ENCODE data around the gene ME3. TPM values are rescaled to one million over a fixed set of nuclear protein-coding genes. Genes with fewer than 3 reads are reported as not detected.

ME3 gene
- total and polyA plus RNA-seq, 2 experiments from 2014 or later, result 3.5 to 17.2 TPM

DNA sequence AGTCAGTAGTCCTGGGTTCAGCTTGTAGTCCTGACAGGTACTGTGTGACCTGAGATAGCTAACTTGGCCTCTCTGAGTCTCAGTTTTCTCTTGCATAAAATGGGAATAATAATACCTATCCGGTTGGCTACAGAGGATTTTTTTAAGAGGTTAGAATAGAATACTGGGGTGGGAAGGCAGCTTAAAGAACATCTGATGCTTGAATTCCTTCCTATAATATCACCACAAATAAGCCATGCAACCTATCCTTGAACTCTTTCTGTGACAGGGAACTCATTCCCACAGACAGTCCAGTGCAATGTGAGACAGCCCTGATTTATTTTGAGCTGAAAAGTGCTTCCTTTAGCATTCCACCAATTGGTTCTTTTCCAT, 187.6 kb downstream of the ME3 start:
- Histone ChIP-seq H3K36me3 (no peaks in the 10 kb centered on the region), H3K9me3 (ENCODE audit: low read depth) (no peaks in the 10 kb centered on the region), H3K4me1 (ENCODE audit: low read depth) (peaks cover 13% of the 10 kb centered on the region), H3K4me3 (no peak overlapping the region), H3K27ac (no peak overlapping the region), H3K27me3 (no peaks in the 10 kb centered on the region)
- no peak for DNase-seq (ENCODE audit: low read depth in 1 of 2, low spot score in 1 of 2)
- TF ChIP-seq, protein P1, sequence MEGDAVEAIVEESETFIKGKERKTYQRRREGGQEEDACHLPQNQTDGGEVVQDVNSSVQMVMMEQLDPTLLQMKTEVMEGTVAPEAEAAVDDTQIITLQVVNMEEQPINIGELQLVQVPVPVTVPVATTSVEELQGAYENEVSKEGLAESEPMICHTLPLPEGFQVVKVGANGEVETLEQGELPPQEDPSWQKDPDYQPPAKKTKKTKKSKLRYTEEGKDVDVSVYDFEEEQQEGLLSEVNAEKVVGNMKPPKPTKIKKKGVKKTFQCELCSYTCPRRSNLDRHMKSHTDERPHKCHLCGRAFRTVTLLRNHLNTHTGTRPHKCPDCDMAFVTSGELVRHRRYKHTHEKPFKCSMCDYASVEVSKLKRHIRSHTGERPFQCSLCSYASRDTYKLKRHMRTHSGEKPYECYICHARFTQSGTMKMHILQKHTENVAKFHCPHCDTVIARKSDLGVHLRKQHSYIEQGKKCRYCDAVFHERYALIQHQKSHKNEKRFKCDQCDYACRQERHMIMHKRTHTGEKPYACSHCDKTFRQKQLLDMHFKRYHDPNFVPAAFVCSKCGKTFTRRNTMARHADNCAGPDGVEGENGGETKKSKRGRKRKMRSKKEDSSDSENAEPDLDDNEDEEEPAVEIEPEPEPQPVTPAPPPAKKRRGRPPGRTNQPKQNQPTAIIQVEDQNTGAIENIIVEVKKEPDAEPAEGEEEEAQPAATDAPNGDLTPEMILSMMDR (IDR thresholded peaks at IDR 0.05; ENCODE audit: low read depth, low read length), result no peak

DNA sequence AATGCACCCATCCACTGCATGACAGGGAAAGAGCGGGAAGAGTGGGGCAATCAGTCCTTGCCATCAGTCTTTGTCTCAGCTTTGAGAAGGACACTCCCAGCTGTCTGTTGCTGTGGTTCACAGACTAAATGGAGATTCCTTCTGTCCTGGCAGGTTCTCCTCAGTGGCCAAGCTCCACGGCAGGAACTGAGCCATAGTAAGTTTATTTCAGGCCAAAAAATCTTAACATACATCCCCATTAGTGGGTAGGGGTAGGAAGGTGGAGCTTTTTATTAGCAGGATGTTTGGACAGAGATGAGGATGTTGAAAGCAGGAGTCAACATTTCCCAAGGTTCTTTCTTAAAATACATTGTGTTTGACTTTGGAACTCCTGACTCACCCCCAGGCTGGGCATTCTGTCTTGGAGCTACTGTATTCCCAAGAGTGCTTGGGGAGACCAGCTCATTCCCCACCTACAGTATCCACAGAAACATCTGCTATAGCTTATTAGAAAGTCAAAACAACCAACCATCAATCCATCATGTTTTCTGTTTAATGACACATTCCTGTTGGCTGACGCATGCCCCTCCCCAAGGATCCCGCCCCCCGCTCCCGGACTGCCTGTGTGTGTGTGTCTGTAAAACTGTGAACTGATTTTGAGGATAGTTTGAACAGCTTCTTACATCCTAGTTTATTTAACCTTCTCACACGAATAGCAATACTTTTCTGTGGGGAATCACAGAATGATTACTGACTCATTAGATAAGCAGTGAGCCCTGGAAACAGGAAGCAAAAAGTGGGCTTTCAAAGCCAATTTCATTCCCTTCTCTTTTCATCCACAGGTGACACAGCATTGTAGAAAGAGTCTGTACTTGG, 188.2 kb downstream of the ME3 start:
- DNase-seq (ENCODE audit: low read depth in 1 of 2, low spot score in 1 of 2), result peak in 1 of 2 donors; percentile 86
- Histone ChIP-seq H3K4me1 (ENCODE audit: low read depth) (peaks cover 13% of the 10 kb centered on the region), H3K4me3 (no peak overlapping the region), H3K27me3 (no peaks in the 10 kb centered on the region), H3K36me3 (no peaks in the 10 kb centered on the region), H3K9me3 (ENCODE audit: low read depth) (no peaks in the 10 kb centered on the region), H3K27ac (no peak overlapping the region)
- TF ChIP-seq, protein P1 (IDR thresholded peaks at IDR 0.05; ENCODE audit: low read depth, low read length), result no peak

DNA sequence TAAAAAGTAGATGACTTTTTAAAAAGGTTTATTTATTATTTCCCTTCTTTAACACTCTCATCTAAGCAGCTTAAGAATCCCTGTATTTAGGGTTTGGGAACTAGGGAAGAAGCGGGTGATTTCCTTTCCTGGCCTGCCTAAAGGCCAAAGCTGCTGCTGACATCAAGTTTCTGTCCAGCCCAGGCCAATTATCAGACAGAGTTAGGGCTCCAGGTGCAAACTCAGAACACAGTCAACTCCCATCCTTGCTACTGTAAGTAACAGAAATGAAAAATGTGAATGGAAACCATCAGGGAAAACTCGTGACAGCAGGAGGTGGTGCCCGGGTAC, 188.8 kb downstream of the ME3 start:
- Histone ChIP-seq H3K9me3 (ENCODE audit: low read depth) (no peaks in the 10 kb centered on the region), H3K27me3 (no peaks in the 10 kb centered on the region), H3K36me3 (no peaks in the 10 kb centered on the region), H3K4me3 (no peak overlapping the region), H3K27ac (no peak overlapping the region), H3K4me1 (ENCODE audit: low read depth) (peaks cover 13% of the 10 kb centered on the region)
- TF ChIP-seq, protein P1 (IDR thresholded peaks at IDR 0.05; ENCODE audit: low read depth, low read length), result no peak
- no peak for DNase-seq (ENCODE audit: low read depth in 1 of 2, low spot score in 1 of 2)

DNA sequence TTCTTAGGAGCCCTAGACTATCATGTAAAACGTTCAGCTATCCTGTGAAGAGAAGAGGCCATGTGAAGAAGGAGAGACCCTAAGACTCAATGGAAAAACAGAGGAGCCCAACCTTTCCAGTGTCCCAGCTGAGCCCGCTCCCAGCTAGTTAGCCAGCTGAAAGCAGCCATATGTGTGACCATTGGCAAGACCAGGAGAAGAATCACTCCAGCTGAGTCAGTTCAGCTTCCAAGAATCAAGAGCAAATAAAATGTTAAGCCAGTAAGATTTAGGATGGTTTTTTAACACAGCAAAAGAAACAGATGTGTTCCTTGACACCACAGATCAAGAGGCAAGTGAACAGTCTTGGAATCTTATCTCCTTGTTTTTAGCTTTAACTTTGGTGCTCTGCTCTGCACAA, 189.7 kb downstream of the ME3 start:
- Histone ChIP-seq H3K4me3 (no peak overlapping the region), H3K27ac (peak overlapping the region; percentile 22), H3K27me3 (no peaks in the 10 kb centered on the region), H3K36me3 (no peaks in the 10 kb centered on the region), H3K4me1 (ENCODE audit: low read depth) (peaks cover 13% of the 10 kb centered on the region), H3K9me3 (ENCODE audit: low read depth) (no peaks in the 10 kb centered on the region)
- no peak for DNase-seq (ENCODE audit: low read depth in 1 of 2, low spot score in 1 of 2)
- TF ChIP-seq, protein P1 (IDR thresholded peaks at IDR 0.05; ENCODE audit: low read depth, low read length), result no peak

DNA sequence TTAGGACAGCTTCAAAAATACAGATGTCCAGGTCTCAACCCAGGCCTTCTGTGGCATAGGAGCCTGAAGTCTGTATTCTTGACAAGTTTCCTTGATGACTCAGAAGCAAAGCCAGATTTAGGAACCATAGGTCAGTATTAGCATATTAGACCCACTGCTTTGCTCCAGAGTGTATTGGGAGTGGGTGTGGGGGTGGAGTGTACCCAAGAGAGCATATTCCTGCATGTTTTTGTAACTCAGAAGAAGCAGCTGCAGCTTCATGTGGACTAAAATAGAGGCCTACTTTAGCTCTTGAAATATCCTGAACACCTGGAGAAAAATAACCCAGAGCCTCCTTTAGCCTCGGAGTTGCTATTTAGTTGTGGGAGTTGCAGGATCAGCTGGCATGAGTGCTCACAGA, 191.0 kb downstream of the ME3 start:
- no peak for DNase-seq (ENCODE audit: low read depth in 1 of 2, low spot score in 1 of 2)
- no peak overlapping the region for H3K27ac ChIP-seq
- no peaks in the 10 kb centered on the region for H3K9me3 ChIP-seq (ENCODE audit: low read depth)
- peaks cover 13% of the 10 kb centered on the region for H3K4me1 ChIP-seq (ENCODE audit: low read depth)
- no peaks in the 10 kb centered on the region for H3K36me3 ChIP-seq
- TF ChIP-seq, protein P1 (IDR thresholded peaks at IDR 0.05; ENCODE audit: low read depth, low read length), result no peak
- H3K27me3 ChIP-seq, result no peaks in the 10 kb centered on the region
- no peak overlapping the region for H3K4me3 ChIP-seq

Measured in cardiac muscle cell (in vitro differentiated cells and primary cell).